ENCODE data around the gene FERMT1.
"Not testable (repeated sequence)": the region's sequence is repeated elsewhere in the genome, so short reads cannot be mapped to it uniquely, and the experiment has no call there.

FERMT1 gene

GRCh38 chr20:6060213-6060612 lies 62.6 kb downstream of the FERMT1 start:
- no peak for DNase-seq (ENCODE audit: low read depth)
- TF ChIP-seq CTCF (conservative IDR thresholded peaks at IDR 0.05; ENCODE audit: low read length) = no peak
- H3K4me3 ChIP-seq (ENCODE audit: low read length) = no peak overlapping the region

- TF ChIP-seq CTCF (conservative IDR thresholded peaks at IDR 0.05; ENCODE audit: low read length) = no peak
- no peak for DNase-seq (ENCODE audit: low read depth)
- no peak overlapping the region for H3K4me3 ChIP-seq (ENCODE audit: low read length)
Observed at GRCh38 chr20:6058684-6059295, 64.0 kb downstream of the FERMT1 start.

GRCh38 chr20:6057691-6058090 lies 65.1 kb downstream of the FERMT1 start:
- no peak overlapping the region for H3K4me3 ChIP-seq (ENCODE audit: low read length)
- DNase-seq (ENCODE audit: low read depth) = no peak
- no peak for TF ChIP-seq CTCF (conservative IDR thresholded peaks at IDR 0.05; ENCODE audit: low read length)

- no peak overlapping the region for H3K4me3 ChIP-seq (ENCODE audit: low read length)
- no peak for TF ChIP-seq CTCF (conservative IDR thresholded peaks at IDR 0.05; ENCODE audit: low read length)
- no peak for DNase-seq (ENCODE audit: low read depth)
Observed at GRCh38 chr20:6057139-6057538, 65.7 kb downstream of the FERMT1 start.

GRCh38 chr20:6055981-6056569 lies 66.8 kb downstream of the FERMT1 start:
- no peak overlapping the region for H3K4me3 ChIP-seq (ENCODE audit: low read length)
- no peak for DNase-seq (ENCODE audit: low read depth)
- TF ChIP-seq CTCF (conservative IDR thresholded peaks at IDR 0.05; ENCODE audit: low read length) = no peak

- H3K4me3 ChIP-seq (ENCODE audit: low read length) = no peak overlapping the region
- TF ChIP-seq CTCF (conservative IDR thresholded peaks at IDR 0.05; ENCODE audit: low read length) = no peak
- DNase-seq (ENCODE audit: low read depth) = no peak
Observed at GRCh38 chr20:6055161-6055783, 67.6 kb downstream of the FERMT1 start.

GRCh38 chr20:6054689-6055051 lies 68.2 kb downstream of the FERMT1 start:
- H3K4me3 ChIP-seq (ENCODE audit: low read length); DNase-seq (ENCODE audit: low read depth): not testable (repeated sequence)
